Non-pigmented ciliary epithelial cell (primary cell): Measurements from ENCODE around the gene SLC10A4.

Experiments used
- DNase-seq: peaks from one replicate; pipeline ENCODE4 v3.0.0-alpha.2; 2010; ENCODE audit warnings: low read depth

Gene SLC10A4

DNA sequence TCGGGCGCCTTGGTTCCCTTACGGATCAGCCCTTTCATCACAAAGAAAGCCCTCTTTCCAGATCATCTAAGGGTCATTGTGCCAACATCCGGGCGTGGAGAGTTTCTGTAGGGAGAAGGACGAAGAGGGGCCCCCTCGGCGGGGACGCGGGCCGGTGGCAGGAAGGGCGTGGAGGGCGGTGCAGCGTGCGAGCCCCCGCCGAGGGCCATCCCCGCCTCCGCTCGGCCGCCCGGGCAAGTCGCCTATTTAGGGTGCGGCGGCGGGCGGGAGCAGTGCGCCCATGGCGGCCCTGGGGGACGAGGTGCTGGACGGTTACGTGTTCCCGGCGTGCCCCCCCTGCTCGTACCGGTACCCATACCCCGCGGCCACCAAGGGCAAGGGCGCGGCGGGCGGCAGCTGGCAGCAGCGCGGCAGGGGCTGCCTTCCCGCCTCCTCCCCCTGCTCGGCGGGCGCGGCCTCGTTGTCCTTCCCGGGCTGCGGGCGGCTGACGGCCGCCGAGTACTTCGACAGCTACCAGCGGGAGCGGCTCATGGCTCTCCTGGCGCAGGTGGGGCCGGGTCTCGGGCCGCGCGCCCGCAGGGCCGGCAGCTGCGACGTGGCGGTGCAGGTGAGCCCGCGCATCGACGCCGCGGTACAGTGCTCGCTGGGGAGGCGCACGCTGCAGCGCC, 7.0 kb downstream of the SLC10A4 start, which contains the start of gene ZAR1:
ZAR1 (plus strand) TSS at position 241 of the 668 bp plus-strand sequence; CDS start at position 281, 40 bp downstream.
- DNase-seq: no peak

DNA sequence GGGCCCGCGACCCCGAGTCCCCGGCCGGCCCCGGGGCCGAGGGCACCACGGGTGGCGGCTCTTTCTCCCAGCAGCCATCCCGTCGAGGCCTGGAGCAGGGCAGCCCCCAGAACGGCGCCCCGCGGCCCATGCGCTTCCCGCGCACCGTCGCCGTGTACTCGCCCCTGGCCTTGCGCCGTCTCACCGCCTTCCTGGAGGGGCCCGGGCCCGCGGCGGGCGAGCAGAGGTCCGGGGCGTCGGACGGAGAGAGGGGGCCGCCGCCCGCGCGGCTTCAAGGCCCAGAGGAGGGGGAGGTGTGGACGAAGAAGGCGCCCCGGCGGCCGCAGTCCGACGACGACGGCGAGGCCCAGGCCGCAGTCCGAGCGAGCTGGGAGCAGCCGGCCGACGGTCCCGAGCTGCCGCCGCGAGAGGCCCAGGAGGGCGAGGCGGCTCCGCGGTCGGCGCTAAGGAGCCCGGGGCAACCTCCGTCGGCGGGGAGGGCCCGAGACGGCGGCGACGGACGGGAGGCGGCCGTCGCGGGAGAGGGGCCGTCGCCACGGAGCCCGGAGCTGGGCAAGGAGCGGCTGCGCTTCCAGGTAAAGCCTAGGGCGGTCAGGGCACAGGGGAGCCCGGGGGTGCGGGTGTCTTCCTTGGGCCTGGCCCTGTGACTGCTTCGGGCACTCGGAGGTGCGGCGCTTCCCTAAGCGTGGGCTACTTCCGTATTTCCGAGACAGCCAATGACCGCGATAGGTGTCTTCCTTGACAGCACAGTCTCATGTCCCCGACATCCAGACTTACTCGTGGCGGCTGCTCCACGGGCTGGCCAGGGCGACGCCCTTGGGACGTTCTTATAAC, 7.8 kb downstream of the SLC10A4 start:
- DNase-seq: no peak

- DNase-seq: no peak
These were observed 8.5 kb downstream of the SLC10A4 start for GRCh38 chr4:48491514-48492176.

DNA sequence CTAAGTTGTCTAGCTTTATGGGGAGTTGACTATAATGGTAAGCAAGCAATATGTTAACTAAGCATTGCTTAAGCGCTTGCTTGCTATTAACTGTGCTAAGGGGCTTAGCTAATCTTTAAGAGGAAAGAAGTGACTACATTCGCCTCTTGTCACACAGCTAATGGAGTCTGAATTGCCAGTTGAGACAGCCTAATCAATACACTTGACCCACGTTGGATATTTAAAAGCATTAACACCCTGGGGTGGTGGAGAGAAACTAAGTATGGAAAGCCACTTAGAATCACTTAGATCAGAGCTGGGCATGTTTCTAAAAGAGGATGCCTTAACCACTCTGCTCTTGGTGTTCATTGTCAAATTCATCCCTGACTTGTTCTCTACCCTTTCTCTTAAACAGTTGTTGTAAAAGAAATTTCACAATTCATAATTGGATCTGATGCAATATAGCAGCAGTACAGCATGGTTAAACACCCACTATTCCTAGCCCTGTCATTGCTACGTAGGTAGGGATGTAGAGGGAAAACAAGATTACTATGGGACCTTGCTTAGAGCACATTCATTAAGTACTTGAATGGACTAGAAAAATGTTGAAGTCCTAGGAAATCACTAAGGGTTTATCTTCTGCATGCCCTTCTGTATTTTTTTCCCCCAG, 10.4 kb downstream of the SLC10A4 start:
- DNase-seq: no peak

DNA sequence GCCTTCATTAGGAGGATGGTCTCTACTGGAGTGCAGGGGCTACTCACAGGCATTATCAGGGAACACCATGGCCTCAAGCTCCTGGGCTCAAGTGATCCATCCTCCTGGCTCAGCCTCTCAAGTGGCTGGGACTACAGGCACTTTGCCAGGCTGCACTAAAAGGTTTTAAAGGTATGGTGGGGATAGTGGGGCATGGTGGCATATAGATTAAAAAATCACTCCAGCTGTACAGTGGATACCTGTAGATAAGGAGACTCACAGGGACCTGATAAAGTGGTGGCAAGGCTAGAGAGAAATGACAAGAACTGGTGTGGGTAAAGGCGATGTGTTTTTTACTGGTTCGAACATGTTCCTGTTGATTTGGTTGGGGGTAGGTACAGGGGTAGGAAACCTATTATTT, 12.8 kb downstream of the SLC10A4 start:
- DNase-seq: no peak

GRCh38 chr4:48498895-48499294, 15.8 kb downstream of the SLC10A4 start:
- DNase-seq: no peak

DNA sequence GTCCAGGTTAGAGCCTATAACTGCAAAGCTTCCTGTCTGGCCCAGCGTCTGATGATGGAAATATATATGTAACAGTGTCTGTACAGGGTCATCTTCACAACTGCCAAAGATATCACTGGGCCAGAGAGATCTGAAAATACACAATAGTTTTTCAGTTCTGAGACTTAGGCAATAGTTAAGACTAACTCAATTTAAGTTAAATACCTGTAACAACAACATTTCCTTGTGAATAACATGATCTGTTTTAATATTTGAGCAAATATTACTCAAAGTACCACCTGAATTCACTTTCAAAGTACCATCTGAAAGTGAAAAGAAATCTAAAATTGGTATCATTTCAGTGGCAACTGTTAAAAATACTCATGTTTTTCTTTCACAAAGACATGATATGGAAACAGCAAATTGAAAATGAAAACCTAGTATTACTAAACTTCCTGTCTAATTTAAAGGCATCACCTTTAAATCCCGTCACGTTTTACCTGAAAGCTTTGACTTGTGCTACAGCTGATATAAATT, 16.5 kb downstream of the SLC10A4 start:
- DNase-seq: no peak

DNA sequence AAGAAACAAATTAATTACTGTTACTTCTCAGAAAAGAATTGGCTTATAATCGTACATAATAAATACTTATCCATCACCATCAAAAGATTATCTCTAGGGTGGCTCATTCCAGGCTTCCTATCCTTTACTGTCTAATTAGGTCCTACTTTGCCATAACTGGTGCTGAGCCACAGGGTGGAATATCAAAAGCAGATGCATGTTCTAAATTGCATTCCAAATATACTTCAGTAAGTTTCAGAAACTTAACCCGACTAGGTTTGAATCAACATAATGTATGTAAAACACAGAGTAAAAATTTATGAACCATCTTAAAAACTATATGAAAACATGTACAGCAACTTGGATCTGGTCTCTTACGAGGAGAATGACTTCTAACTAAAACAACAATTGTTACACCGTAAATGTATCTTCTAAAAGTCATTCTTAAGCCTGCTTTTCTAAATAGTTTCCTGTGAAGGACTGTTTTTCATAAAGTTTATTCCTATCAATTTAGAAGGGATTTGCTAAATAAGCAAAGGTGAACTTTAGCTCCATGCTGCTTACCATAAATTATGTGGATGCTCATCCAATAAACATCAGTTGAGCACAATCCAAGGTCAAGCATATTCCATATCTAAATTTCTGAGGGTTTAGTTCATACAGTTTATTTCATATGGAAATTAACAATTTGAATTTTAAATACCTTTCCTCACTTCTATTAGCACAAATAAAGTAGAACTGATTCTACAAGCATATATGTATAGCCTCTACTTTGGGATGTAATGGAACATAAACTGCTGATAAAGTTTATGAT, 20.3 kb downstream of the SLC10A4 start:
- no peak for DNase-seq

DNA sequence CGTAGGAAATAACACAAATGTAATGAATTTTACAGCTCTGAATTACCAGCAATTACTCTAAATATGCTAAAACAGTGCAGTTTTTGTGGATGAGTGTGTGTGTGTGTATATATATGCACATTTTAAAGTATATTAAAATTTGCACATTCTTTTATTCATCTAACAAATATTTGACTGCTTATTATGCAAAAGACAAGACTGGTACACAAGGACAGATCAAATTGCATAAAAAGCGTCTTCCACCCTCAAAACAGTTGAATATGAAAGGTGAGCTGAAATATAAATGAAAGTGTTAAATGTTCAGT, 20.8 kb downstream of the SLC10A4 start:
- DNase-seq: no peak

DNA sequence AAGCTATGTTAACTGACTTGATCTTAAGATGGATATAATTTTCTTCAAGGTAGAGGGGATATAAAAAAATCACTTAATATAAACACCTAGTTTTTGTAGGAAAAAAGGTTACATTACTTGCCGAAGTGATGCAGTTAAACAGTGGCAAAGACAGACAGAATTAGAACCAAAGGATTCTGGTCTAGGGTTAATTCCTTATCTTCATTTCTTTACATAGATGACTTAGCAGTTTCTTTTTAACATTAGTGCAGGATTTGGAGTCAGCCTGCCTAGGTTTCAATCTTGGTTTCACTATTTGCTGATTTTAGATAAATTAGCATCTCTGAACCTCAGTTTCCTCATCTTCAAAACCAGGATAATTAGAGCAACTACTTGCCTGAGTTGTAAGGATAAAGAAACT, 21.2 kb downstream of the SLC10A4 start:
- no peak for DNase-seq

- DNase-seq: no peak
These were observed 23.6 kb downstream of the SLC10A4 start for GRCh38 chr4:48506716-48507115.

- no peak for DNase-seq
These were observed 26.4 kb downstream of the SLC10A4 start for GRCh38 chr4:48509543-48509942.

DNA sequence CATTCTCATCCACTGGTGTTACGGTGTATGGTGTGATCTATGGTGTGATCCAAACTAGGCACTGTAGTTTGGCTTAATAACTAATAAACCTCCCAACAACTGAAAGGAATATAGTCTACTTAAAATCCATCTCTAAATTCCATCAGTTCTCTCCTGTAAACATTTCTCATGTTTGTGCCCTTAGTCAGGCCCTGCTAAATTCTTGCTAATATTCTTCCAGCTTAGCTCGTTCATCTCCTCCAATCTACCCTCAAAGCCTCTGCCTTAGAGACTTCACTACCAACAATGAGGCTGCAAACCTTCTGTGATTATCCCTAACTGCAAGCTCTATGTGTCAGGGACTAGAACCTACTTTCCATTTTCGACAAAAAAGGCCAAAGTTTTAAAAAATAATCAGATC, 35.0 kb downstream of the SLC10A4 start:
- DNase-seq: no peak

GRCh38 chr4:48526406-48526805, 43.3 kb downstream of the SLC10A4 start:
- no peak for DNase-seq

GRCh38 chr4:48538358-48538757, 55.2 kb downstream of the SLC10A4 start:
- DNase-seq: no peak
